GM21367 (cell line): Measurements from ENCODE around the gene CD99.
"Not testable (repeated sequence)": the region's sequence is repeated elsewhere in the genome, so short reads cannot be mapped to it uniquely, and the experiment has no call there.

Source experiments
- ATAC-seq: cut with Tn5 transposase; IDR thresholded peaks from one replicate; pipeline ENCODE4 v1.9.1; 2021; ENCODE audit not compliant: unreplicated experiment

Gene CD99

GRCh38 chrX:2675657-2676200 is 15.4 kb upstream of the CD99 start:
- not testable (repeated sequence) for ATAC-seq

- no peak for ATAC-seq
These were observed 14.1 kb upstream of the CD99 start for GRCh38 chrX:2676794-2677675.

- ATAC-seq: no peak
These were observed 13.3 kb upstream of the CD99 start for GRCh38 chrX:2677764-2678163.

GRCh38 chrX:2678583-2678982 is 12.5 kb upstream of the CD99 start:
- ATAC-seq: no peak

GRCh38 chrX:2679534-2680485 is 11.3 kb upstream of the CD99 start:
- ATAC-seq: no peak

- ATAC-seq: no peak
These were observed 10.4 kb upstream of the CD99 start for GRCh38 chrX:2680486-2681348.

GRCh38 chrX:2682565-2683177 is 8.4 kb upstream of the CD99 start:
- ATAC-seq: no peak

GRCh38 chrX:2684256-2684655 is 6.8 kb upstream of the CD99 start:
- no peak for ATAC-seq

- ATAC-seq: no peak
These were observed 5.2 kb upstream of the CD99 start for GRCh38 chrX:2685886-2686285.

- ATAC-seq: no peak
These were observed 1.1 kb upstream of the CD99 start for GRCh38 chrX:2689773-2690666.

GRCh38 chrX:2691543-2692220 is 587 bp downstream of the CD99 start:
- ATAC-seq: no peak

- ATAC-seq: no peak
These were observed 1.4 kb downstream of the CD99 start for GRCh38 chrX:2692221-2693112.

- no peak for ATAC-seq
These were observed 2.3 kb downstream of the CD99 start for GRCh38 chrX:2693113-2694002.

- ATAC-seq: no peak
These were observed 3.8 kb downstream of the CD99 start for GRCh38 chrX:2694914-2695267.

- peak; percentile 81 for ATAC-seq
These were observed 5.7 kb downstream of the CD99 start for GRCh38 chrX:2696698-2697215.

GRCh38 chrX:2697306-2697705 is 6.2 kb downstream of the CD99 start:
- ATAC-seq: no peak
